ENCODE measurements around the gene RFT1.
A peak's percentile ranks its signal among the peaks of the same experiment; 100 is the strongest.
"Not testable (repeated sequence)": the region's sequence is repeated elsewhere in the genome, so short reads cannot be mapped to it uniquely, and the experiment has no call there.

The RFT1 gene

GRCh38 chr3:53163444-53164387 lies 33.5 kb upstream of the RFT1 start:
- H3K4me3 ChIP-seq (ENCODE audit: low read depth, low read length): no peak overlapping the region

GRCh38 chr3:53162672-53163443 lies 32.6 kb upstream of the RFT1 start:
- peak overlapping the region; percentile 78 for H3K4me3 ChIP-seq (ENCODE audit: low read depth, low read length)

GRCh38 chr3:53161820-53162671 lies 31.8 kb upstream of the RFT1 start:
- H3K4me3 ChIP-seq (ENCODE audit: low read depth, low read length): peak overlapping the region; percentile 78

- H3K4me3 ChIP-seq (ENCODE audit: low read depth, low read length): peak overlapping the region; percentile 78
These were observed 31.2 kb upstream of the RFT1 start for GRCh38 chr3:53161450-53161819.

- peak within 1 kb of the TSS; percentile 78 for H3K4me3 ChIP-seq (ENCODE audit: low read depth, low read length)
These were observed 30.6 kb upstream of the RFT1 start, which contains the start of gene PRKCD for GRCh38 chr3:53160660-53161449. TSS of gene PRKCD (plus strand) at chr3:53161209. CDS start at chr3:53178423, 17,214 bp downstream.

- peak overlapping the region; percentile 78 for H3K4me3 ChIP-seq (ENCODE audit: low read depth, low read length)
These were observed 29.9 kb upstream of the RFT1 start for GRCh38 chr3:53160061-53160659.

- no peak overlapping the region for H3K4me3 ChIP-seq (ENCODE audit: low read depth, low read length)
These were observed 29.2 kb upstream of the RFT1 start for GRCh38 chr3:53159156-53160060.

GRCh38 chr3:53158765-53159155 lies 28.5 kb upstream of the RFT1 start:
- H3K4me3 ChIP-seq (ENCODE audit: low read depth, low read length): no peak overlapping the region

- no peak overlapping the region for H3K4me3 ChIP-seq (ENCODE audit: low read depth, low read length)
These were observed 27.8 kb upstream of the RFT1 start for GRCh38 chr3:53157974-53158580.

- no peak overlapping the region for H3K4me3 ChIP-seq (ENCODE audit: low read depth, low read length)
These were observed 26.2 kb upstream of the RFT1 start for GRCh38 chr3:53156368-53156834.

GRCh38 chr3:53155760-53156159 lies 25.5 kb upstream of the RFT1 start:
- no peak overlapping the region for H3K4me3 ChIP-seq (ENCODE audit: low read depth, low read length)

GRCh38 chr3:53154881-53155285 lies 24.6 kb upstream of the RFT1 start:
- no peak overlapping the region for H3K4me3 ChIP-seq (ENCODE audit: low read depth, low read length)

- no peak overlapping the region for H3K4me3 ChIP-seq (ENCODE audit: low read depth, low read length)
These were observed 23.7 kb upstream of the RFT1 start for GRCh38 chr3:53153980-53154379.

GRCh38 chr3:53153264-53153823 lies 23.1 kb upstream of the RFT1 start:
- H3K4me3 ChIP-seq (ENCODE audit: low read depth, low read length): no peak overlapping the region

GRCh38 chr3:53151870-53152660 lies 21.8 kb upstream of the RFT1 start:
- H3K4me3 ChIP-seq (ENCODE audit: low read depth, low read length): no peak overlapping the region

GRCh38 chr3:53151465-53151864 lies 21.2 kb upstream of the RFT1 start:
- H3K4me3 ChIP-seq (ENCODE audit: low read depth, low read length): no peak overlapping the region

GRCh38 chr3:53151086-53151438 lies 20.8 kb upstream of the RFT1 start:
- not testable (repeated sequence) for H3K4me3 ChIP-seq (ENCODE audit: low read depth, low read length)

All from iPS-11a (cell line).